Upper lobe of right lung (tissue), 1 donor: Measurements from ENCODE around the gene CHST10. TPM values are rescaled to one million over a fixed set of nuclear protein-coding genes. Genes with fewer than 3 reads are reported as not detected.

ENCODE experiments used
- ATAC-seq: fragments of 200-7000 bp; cut with Tn5 transposase; one replicate; pipeline ENCODE4 v1.9.1; 2020; ENCODE audit warnings: mild to moderate bottlenecking, moderate library complexity
- DNase-seq: peaks from one replicate; pipeline ENCODE4 v3.0.0-alpha.2; 2020
- H3K27ac ChIP-seq: fragments of 200-600 bp; one replicate; pipeline ENCODE4 v1.8.0; 2022
- H3K27me3 ChIP-seq: fragments of 200-600 bp; one replicate; pipeline ENCODE4 v1.8.0; 2022; ENCODE audit warnings: mild to moderate bottlenecking
- H3K36me3 ChIP-seq: fragments of 200-600 bp; one replicate; pipeline ENCODE4 v1.8.0; 2022
- H3K4me1 ChIP-seq: fragments of 200-600 bp; one replicate; pipeline ENCODE4 v1.8.0; 2022
- H3K4me3 ChIP-seq: fragments of 200-600 bp; one replicate; pipeline ENCODE4 v1.8.0; 2022; ENCODE audit warnings: mild to moderate bottlenecking
- H3K9me3 ChIP-seq: fragments of 200-600 bp; one replicate; pipeline ENCODE4 v1.8.0; 2022
- CTCF ChIP-seq: fragments of 200-600 bp; IDR thresholded peaks from one replicate; pipeline ENCODE4 v1.8.0; 2022; ENCODE audit warnings: antibody characterized with exemption
- intact Hi-C: fragments of 100-400 bp; cut with DNase I; formaldehyde crosslinking; loops from one replicate; pipeline ENCODE4 v1.11.0; 2022
- total RNA-seq: library from RNA; stranded (reverse); fragmentation: NEBNext Ultra II Directional; extraction: Animal tissue kit (Norgen Biotek cat#: 25700); gene quantifications from one replicate; pipeline ENCODE4 v1.2.1, GENCODE V29; 2021
- donor health status: DM: no; HTN: yes; CAD: no; lungs with severe emphysema.

CHST10 gene
- total RNA-seq, 1 donor from 2014 or later: 8.4 TPM

DNA sequence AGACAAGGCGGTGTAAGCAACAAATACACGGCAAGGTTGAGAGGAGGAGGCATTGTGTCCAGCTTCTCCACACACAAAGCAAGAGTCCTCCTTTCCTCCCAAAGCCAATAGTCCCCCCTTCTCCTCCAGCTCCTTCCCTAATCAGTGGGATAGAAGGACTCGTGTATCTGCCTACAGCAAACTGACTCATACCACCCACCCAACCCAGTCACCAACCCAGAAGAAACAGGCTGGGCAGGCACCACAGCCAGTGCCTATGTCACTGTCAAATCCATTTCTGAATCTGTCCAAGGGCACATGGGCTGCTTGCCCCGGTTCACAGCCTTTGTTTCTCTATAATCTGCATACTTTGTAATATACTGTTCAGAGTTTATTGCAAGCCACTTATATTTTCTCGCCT is 33.6 kb upstream of the CHST10 start:
- ATAC-seq (no peak), DNase-seq (no peak)
- Histone ChIP-seq H3K4me3 (no peak overlapping the region), H3K36me3 (no peaks in the 10 kb centered on the region), H3K27ac (no peak overlapping the region), H3K4me1 (no peaks in the 10 kb centered on the region), H3K27me3 (no peaks in the 10 kb centered on the region), H3K9me3 (no peaks in the 10 kb centered on the region)
- intact Hi-C loops: no loop called here
- TF ChIP-seq CTCF: no peak

GRCh38 chr2:100446696-100447095 is 29.2 kb upstream of the CHST10 start:
- DNase-seq (no peak), ATAC-seq (no peak)
- Histone ChIP-seq H3K27me3 (no peaks in the 10 kb centered on the region), H3K9me3 (no peaks in the 10 kb centered on the region), H3K36me3 (no peaks in the 10 kb centered on the region), H3K27ac (no peak overlapping the region), H3K4me3 (no peak overlapping the region), H3K4me1 (no peaks in the 10 kb centered on the region)
- no peak for TF ChIP-seq CTCF
- intact Hi-C loops: no loop called here

DNA sequence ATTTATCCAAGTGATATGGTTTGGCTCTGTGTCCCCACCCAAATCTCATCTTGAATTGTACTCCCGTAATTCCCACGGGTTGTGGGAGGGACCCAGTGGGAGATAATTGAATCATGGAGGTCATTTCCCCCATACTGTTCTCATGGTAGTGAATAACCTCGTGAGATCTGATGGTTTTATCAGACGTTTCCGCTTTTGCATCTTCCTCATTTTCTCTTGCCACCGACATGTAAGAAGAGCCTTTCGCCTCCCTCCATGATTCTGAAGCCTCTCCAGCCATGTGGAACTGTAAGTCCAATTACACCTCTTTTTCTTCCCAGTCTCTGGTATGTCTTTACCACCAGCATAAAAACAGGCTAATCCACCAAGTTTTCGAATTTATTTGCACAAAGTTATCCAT is 20.3 kb upstream of the CHST10 start:
- Histone ChIP-seq H3K4me3 (no peak overlapping the region), H3K9me3 (no peaks in the 10 kb centered on the region), H3K36me3 (no peaks in the 10 kb centered on the region), H3K27me3 (no peaks in the 10 kb centered on the region), H3K4me1 (no peaks in the 10 kb centered on the region), H3K27ac (no peak overlapping the region)
- intact Hi-C loops: no loop called here
- ATAC-seq (no peak), DNase-seq (no peak)
- no peak for TF ChIP-seq CTCF

DNA sequence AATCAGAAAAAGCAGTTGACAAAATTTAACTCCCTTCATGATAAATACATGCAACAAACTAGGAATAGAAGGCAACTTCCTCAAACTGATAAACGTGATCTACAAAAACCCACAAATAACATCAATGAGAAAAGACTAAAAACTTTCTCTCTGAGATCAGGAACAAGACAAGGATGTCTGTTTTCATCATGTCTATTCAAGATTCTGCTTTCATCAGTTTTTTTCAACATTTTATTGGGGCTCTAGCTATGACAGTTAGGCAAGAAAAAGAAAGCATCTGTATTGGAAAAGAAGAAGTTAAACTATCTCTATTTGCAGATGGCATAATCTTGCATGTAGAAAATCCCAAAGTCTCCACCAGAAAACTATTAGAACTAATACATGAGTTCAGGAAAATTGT is 12.3 kb upstream of the CHST10 start:
- no peak overlapping the region for H3K4me3 ChIP-seq
- ATAC-seq: no peak
- TF ChIP-seq CTCF: no peak
- no peaks in the 10 kb centered on the region for H3K4me1 ChIP-seq
- peaks cover 6% of the 10 kb centered on the region for H3K9me3 ChIP-seq
- H3K36me3 ChIP-seq: no peaks in the 10 kb centered on the region
- DNase-seq: no peak
- intact Hi-C loops: no loop called here
- H3K27ac ChIP-seq: no peak overlapping the region
- no peaks in the 10 kb centered on the region for H3K27me3 ChIP-seq

DNA sequence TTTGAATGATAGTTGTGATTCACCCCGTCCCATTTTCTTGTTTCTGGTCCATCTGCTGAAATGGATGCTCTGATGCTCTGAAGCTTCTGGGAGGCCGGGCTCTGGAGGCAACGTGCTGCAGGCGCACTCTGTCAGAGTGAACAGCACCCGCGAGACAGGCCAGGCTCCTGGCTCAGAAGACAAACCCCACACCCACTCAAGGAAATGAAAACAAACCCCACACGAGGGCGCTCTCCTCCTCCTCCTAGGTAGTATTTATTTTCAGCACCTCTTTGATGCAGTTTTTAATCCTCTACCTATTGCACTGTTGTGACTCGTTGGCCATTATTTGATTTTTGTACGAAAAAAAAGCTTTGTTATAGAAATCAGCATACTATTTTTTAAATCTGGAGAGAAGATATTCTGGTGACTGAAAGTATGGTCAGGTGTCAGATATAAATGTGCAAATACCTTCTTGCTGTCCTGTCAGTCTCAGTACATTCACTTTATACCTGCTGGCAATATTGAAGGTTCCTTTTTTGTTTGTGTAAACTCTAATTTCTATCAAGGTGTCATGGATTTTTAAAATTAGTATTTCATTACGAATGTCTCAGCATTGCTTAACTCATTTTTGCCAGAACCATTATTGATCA is 10.3 kb upstream of the CHST10 start:
- Histone ChIP-seq H3K4me1 (no peaks in the 10 kb centered on the region), H3K9me3 (peaks cover 6% of the 10 kb centered on the region), H3K27ac (no peak overlapping the region), H3K4me3 (no peak overlapping the region), H3K36me3 (no peaks in the 10 kb centered on the region), H3K27me3 (no peaks in the 10 kb centered on the region)
- intact Hi-C loops: no loop called here
- DNase-seq (peak; percentile 74), ATAC-seq (peak; percentile 92)
- TF ChIP-seq CTCF: peak; percentile 52

- Histone ChIP-seq H3K27ac (no peak overlapping the region), H3K4me1 (no peaks in the 10 kb centered on the region), H3K9me3 (peaks cover 6% of the 10 kb centered on the region), H3K4me3 (no peak overlapping the region), H3K36me3 (no peaks in the 10 kb centered on the region), H3K27me3 (no peaks in the 10 kb centered on the region)
- ATAC-seq (no peak), DNase-seq (no peak)
- TF ChIP-seq CTCF: no peak
- intact Hi-C loops: no loop called here
These were observed 9.6 kb upstream of the CHST10 start for GRCh38 chr2:100427111-100427510.
